ENCODE measurements around the gene FBXL19. TPM values are rescaled to one million over a fixed set of nuclear protein-coding genes. Genes with fewer than 3 reads are reported as not detected.

The FBXL19 gene
- total and polyA plus RNA-seq, 2 of the 13 experiments (the other 11 are each of a cell fraction or from before 2014, with no cell fraction given): 6.0 to 13.7 TPM

DNA sequence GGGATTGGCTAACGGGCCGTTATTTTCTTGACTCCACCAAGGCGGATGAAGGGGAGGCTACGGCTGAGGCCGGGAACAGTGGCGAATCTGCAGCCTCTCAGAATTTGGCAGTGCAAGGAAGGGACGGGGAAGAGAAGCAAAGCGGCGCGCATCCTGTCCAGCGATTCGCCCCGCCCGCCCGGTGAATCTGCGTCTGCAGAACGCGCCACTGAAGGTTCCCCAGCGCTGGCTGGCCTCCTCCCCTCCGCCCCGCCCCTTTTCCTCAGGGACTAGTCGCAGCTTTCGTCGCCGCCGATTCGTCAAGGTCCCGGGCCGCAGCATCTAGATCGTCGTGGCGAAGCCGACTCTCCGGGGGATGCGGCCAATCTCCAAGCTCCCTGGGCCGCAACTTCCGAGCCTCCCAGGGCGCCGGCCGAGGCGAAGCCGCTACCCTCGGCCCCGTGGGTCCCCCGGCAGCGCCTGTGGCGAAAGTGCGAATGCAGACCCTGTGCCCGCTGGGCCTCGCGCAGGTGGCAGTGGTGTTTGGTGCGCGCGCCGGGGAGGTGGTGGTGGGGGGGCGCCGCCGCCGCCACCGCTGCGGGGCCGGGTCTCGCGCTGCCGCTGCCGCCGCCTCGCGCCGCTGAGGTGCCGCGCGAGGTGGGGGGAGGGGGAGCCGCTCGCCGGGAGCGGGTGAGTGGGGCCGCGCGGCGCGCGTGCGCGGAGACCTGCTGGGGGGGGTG is 34.2 kb downstream of the FBXL19 start, which contains the start of gene SETD1A (continued):
- TF ChIP-seq, protein P1, sequence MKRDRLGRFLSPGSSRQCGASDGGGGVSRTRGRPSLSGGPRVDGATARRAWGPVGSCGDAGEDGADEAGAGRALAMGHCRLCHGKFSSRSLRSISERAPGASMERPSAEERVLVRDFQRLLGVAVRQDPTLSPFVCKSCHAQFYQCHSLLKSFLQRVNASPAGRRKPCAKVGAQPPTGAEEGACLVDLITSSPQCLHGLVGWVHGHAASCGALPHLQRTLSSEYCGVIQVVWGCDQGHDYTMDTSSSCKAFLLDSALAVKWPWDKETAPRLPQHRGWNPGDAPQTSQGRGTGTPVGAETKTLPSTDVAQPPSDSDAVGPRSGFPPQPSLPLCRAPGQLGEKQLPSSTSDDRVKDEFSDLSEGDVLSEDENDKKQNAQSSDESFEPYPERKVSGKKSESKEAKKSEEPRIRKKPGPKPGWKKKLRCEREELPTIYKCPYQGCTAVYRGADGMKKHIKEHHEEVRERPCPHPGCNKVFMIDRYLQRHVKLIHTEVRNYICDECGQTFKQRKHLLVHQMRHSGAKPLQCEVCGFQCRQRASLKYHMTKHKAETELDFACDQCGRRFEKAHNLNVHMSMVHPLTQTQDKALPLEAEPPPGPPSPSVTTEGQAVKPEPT (CRISPR knock-in tag; IDR thresholded peaks at IDR 0.05; ENCODE audit: low read depth): no peak
- TF ChIP-seq ZNF746 (CRISPR knock-in tag; IDR thresholded peaks at IDR 0.05): no peak; the same call in none of the 2 replicates
- TF ChIP-seq JUN (CRISPR knock-in tag; IDR thresholded peaks at IDR 0.05): peak; percentile 21; the same call in 1 of the 2 replicates
- TF ChIP-seq, protein P2, sequence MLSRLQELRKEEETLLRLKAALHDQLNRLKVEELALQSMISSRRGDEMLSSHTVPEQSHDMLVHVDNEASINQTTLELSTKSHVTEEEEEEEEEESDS (CRISPR knock-in tag; IDR thresholded peaks at IDR 0.05; ENCODE audit: borderline replicate concordance): 0 out of 2 replicates have a peak, but pooled peaks have one; percentile 23
- TF ChIP-seq, protein P3, sequence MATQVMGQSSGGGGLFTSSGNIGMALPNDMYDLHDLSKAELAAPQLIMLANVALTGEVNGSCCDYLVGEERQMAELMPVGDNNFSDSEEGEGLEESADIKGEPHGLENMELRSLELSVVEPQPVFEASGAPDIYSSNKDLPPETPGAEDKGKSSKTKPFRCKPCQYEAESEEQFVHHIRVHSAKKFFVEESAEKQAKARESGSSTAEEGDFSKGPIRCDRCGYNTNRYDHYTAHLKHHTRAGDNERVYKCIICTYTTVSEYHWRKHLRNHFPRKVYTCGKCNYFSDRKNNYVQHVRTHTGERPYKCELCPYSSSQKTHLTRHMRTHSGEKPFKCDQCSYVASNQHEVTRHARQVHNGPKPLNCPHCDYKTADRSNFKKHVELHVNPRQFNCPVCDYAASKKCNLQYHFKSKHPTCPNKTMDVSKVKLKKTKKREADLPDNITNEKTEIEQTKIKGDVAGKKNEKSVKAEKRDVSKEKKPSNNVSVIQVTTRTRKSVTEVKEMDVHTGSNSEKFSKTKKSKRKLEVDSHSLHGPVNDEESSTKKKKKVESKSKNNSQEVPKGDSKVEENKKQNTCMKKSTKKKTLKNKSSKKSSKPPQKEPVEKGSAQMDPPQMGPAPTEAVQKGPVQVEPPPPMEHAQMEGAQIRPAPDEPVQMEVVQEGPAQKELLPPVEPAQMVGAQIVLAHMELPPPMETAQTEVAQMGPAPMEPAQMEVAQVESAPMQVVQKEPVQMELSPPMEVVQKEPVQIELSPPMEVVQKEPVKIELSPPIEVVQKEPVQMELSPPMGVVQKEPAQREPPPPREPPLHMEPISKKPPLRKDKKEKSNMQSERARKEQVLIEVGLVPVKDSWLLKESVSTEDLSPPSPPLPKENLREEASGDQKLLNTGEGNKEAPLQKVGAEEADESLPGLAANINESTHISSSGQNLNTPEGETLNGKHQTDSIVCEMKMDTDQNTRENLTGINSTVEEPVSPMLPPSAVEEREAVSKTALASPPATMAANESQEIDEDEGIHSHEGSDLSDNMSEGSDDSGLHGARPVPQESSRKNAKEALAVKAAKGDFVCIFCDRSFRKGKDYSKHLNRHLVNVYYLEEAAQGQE (IDR thresholded peaks at IDR 0.05; ENCODE audit: borderline replicate concordance in 1 of 2, low read depth in 1 of 2, low read length in 2 of 2): no peak
- no peak for TF ChIP-seq SIN3A (IDR thresholded peaks at IDR 0.05; ENCODE audit: borderline replicate concordance, low read depth, low read length)
- TF ChIP-seq ZKSCAN8 (CRISPR knock-in tag; IDR thresholded peaks at IDR 0.05; ENCODE audit: borderline replicate concordance): peak; percentile 56; the same call in 1 of the 2 replicates
- peak; percentile 43 for TF ChIP-seq NFYC (CRISPR knock-in tag; IDR thresholded peaks at IDR 0.05)
- TF ChIP-seq, protein P4, sequence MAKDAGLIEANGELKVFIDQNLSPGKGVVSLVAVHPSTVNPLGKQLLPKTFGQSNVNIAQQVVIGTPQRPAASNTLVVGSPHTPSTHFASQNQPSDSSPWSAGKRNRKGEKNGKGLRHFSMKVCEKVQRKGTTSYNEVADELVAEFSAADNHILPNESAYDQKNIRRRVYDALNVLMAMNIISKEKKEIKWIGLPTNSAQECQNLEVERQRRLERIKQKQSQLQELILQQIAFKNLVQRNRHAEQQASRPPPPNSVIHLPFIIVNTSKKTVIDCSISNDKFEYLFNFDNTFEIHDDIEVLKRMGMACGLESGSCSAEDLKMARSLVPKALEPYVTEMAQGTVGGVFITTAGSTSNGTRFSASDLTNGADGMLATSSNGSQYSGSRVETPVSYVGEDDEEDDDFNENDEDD (CRISPR knock-in tag; IDR thresholded peaks at IDR 0.05; ENCODE audit: borderline replicate concordance): peak; percentile 69; the same call in 1 of the 2 replicates
- peak; percentile 74; the same call in 1 of the 2 replicates for TF ChIP-seq ZSCAN21 (CRISPR knock-in tag; IDR thresholded peaks at IDR 0.05; ENCODE audit: borderline replicate concordance)
- no peak for TF ChIP-seq SIX4 (CRISPR knock-in tag; IDR thresholded peaks at IDR 0.05)
- peak; percentile 82 for TF ChIP-seq EEA1 (CRISPR knock-in tag; IDR thresholded peaks at IDR 0.05; ENCODE audit: borderline replicate concordance)
- TF ChIP-seq ZSCAN12 (CRISPR knock-in tag; IDR thresholded peaks at IDR 0.05): 0 out of 2 replicates have a peak, but pooled peaks have one; percentile 63
- TF ChIP-seq ZNF616 (CRISPR knock-in tag; IDR thresholded peaks at IDR 0.05; ENCODE audit: low read depth): no peak
- TF ChIP-seq, protein P5, sequence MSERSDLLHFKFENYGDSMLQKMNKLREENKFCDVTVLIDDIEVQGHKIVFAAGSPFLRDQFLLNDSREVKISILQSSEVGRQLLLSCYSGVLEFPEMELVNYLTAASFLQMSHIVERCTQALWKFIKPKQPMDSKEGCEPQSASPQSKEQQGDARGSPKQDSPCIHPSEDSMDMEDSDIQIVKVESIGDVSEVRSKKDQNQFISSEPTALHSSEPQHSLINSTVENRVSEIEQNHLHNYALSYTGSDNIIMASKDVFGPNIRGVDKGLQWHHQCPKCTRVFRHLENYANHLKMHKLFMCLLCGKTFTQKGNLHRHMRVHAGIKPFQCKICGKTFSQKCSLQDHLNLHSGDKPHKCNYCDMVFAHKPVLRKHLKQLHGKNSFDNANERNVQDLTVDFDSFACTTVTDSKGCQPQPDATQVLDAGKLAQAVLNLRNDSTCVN (CRISPR knock-in tag; IDR thresholded peaks at IDR 0.05; ENCODE audit: borderline replicate concordance): peak; percentile 80; the same call in 1 of the 2 replicates
- TF ChIP-seq ZNF432 (CRISPR knock-in tag; IDR thresholded peaks at IDR 0.05; ENCODE audit: borderline replicate concordance): no peak
- TF ChIP-seq CBX2 (IDR thresholded peaks at IDR 0.05; ENCODE audit: low read depth, low read length): no peak
- no peak for TF ChIP-seq CBX2 (CRISPR knock-in tag; IDR thresholded peaks at IDR 0.05; ENCODE audit: low read depth)
- peak; percentile 32; the same call in 1 of the 2 replicates for TF ChIP-seq ZNF205 (CRISPR knock-in tag; IDR thresholded peaks at IDR 0.05)

All from HepG2 (cell line).